Measurements from ENCODE around the gene TXNDC2. TPM values are rescaled to one million over a fixed set of nuclear protein-coding genes. Genes with fewer than 3 reads are reported as not detected.
A peak's percentile ranks its signal among the peaks of the same experiment; 100 is the strongest.

The TXNDC2 gene
- total and polyA plus RNA-seq, 10 of the 15 experiments (the other 5 are each of a cell fraction or from before 2014, with no cell fraction given), result 0.04 to 0.07 (median 0.06) TPM; not detected in 7

- 0 out of 2 replicates have a peak, but pooled peaks have one; percentile 15 for TF ChIP-seq ZNF687 (IDR thresholded peaks at IDR 0.05)
- TF ChIP-seq ESRRA (IDR thresholded peaks at IDR 0.05; ENCODE audit: low read length), result no peak
- TF ChIP-seq SUPT20H (IDR thresholded peaks at IDR 0.05; ENCODE audit: borderline replicate concordance, control insufficient read depth, low read depth, low read length), result no peak
- no peak for TF ChIP-seq BCLAF1 (IDR thresholded peaks at IDR 0.05)
- peak; percentile 28 for TF ChIP-seq MYC (IDR thresholded peaks at IDR 0.05; ENCODE audit: insufficient read depth, insufficient read length, insufficient replicate concordance, low read length, severe bottlenecking)
- TF ChIP-seq CBFB (IDR thresholded peaks at IDR 0.05; ENCODE audit: low read depth), result peak; percentile 56; the same call in 1 of the 2 replicates
- no peak for TF ChIP-seq STAT1 (conservative IDR thresholded peaks at IDR 0.05)
- TF ChIP-seq RB1 (IDR thresholded peaks at IDR 0.05; ENCODE audit: borderline replicate concordance), result no peak
- TF ChIP-seq MTA2 (IDR thresholded peaks at IDR 0.05; ENCODE audit: low read depth), result no peak
- TF ChIP-seq POU2F2 (IDR thresholded peaks at IDR 0.05; ENCODE audit: borderline replicate concordance, low read depth, low read length), result no peak
- peak; percentile 86 for TF ChIP-seq LARP7 (IDR thresholded peaks at IDR 0.05)
- TF ChIP-seq GABPA (IDR thresholded peaks at IDR 0.05; ENCODE audit: low read depth), result no peak
- TF ChIP-seq SREBF2 (IDR thresholded peaks at IDR 0.05; ENCODE audit: low read length), result no peak
- no peak for TF ChIP-seq BCL3 (IDR thresholded peaks at IDR 0.05; ENCODE audit: borderline replicate concordance, insufficient read depth, low read depth, low read length, poor library complexity, severe bottlenecking)
- TF ChIP-seq EP300 (IDR thresholded peaks at IDR 0.05; ENCODE audit: borderline replicate concordance in 1 of 2, control insufficient read depth in 1 of 2, low read depth in 2 of 2, low read length in 2 of 2), result no peak
- TF ChIP-seq CREM (IDR thresholded peaks at IDR 0.05; ENCODE audit: low read depth), result 0 out of 2 replicates have a peak, but pooled peaks have one; percentile 7
- no peak for TF ChIP-seq ZNF274 (IDR thresholded peaks at IDR 0.05; ENCODE audit: insufficient read depth, insufficient read length)
- no peak for TF ChIP-seq TCF7 (IDR thresholded peaks at IDR 0.05; ENCODE audit: borderline replicate concordance)
- no peak for TF ChIP-seq ZNF217 (IDR thresholded peaks at IDR 0.05)
- no peak for TF ChIP-seq PAX5 (IDR thresholded peaks at IDR 0.05; ENCODE audit: borderline replicate concordance, low read depth, low read length)
- no peak; the same call in 1 of the 2 replicates for TF ChIP-seq POLR2AphosphoS5 (IDR thresholded peaks at IDR 0.05; ENCODE audit: low read length)
- no peak for TF ChIP-seq SRF (IDR thresholded peaks at IDR 0.05; ENCODE audit: low read depth in 2 of 2, low read length in 2 of 2)
- peak; percentile 47; the same call in 1 of the 2 replicates for TF ChIP-seq BACH1 (IDR thresholded peaks at IDR 0.05; ENCODE audit: borderline replicate concordance)
These were observed 29.0 kb downstream of the TXNDC2 start (continued) for GRCh38 chr18:9914584-9915290.
